ENCODE measurements around the gene STK24. TPM values are rescaled to one million over a fixed set of nuclear protein-coding genes. Genes with fewer than 3 reads are reported as not detected.

STK24 gene
- total RNA-seq, 1 donor = 82.2 TPM

- Histone ChIP-seq H3K27me3 (ENCODE audit: insufficient read depth, low read length) (no peaks in the 10 kb centered on the region), H2AFZ (ENCODE audit: low read length) (no peak overlapping the region), H3K36me3 (ENCODE audit: insufficient read depth, low read length) (no peaks in the 10 kb centered on the region), H4K20me1 (ENCODE audit: insufficient read depth, low read length) (peaks cover 38% of the 10 kb centered on the region), H3K27ac (ENCODE audit: low read depth, low read length) (no peak overlapping the region), H3K79me2 (ENCODE audit: insufficient read depth, low read length) (peaks cover 90% of the 10 kb centered on the region), H3K4me2 (ENCODE audit: insufficient read depth, low read length) (no peak overlapping the region), H3K9me3 (ENCODE audit: low read depth, low read length) (no peaks in the 10 kb centered on the region), H3K4me1 (ENCODE audit: insufficient read depth, low read length) (peaks cover 33% of the 10 kb centered on the region), H3K4me3 (ENCODE audit: insufficient read depth, low read length) (no peak overlapping the region)
- TF ChIP-seq CTCF (IDR thresholded peaks at IDR 0.05; ENCODE audit: extremely low read depth, low read depth, low read length) = no peak
- DNase-seq (ENCODE audit: insufficient read length, low spot score, missing footprints) = no peak
Observed at GRCh38 chr13:98489446-98490194, 87.3 kb downstream of the STK24 start.

- Histone ChIP-seq H3K27me3 (ENCODE audit: insufficient read depth, low read length) (no peaks in the 10 kb centered on the region), H3K27ac (ENCODE audit: low read depth, low read length) (peak overlapping the region; percentile 78), H3K79me2 (ENCODE audit: insufficient read depth, low read length) (peaks cover 95% of the 10 kb centered on the region), H3K4me2 (ENCODE audit: insufficient read depth, low read length) (no peak overlapping the region), H3K4me3 (ENCODE audit: insufficient read depth, low read length) (no peak overlapping the region), H4K20me1 (ENCODE audit: insufficient read depth, low read length) (peaks cover 41% of the 10 kb centered on the region), H2AFZ (ENCODE audit: low read length) (no peak overlapping the region), H3K4me1 (ENCODE audit: insufficient read depth, low read length) (peaks cover 41% of the 10 kb centered on the region), H3K36me3 (ENCODE audit: insufficient read depth, low read length) (no peaks in the 10 kb centered on the region), H3K9me3 (ENCODE audit: low read depth, low read length) (no peaks in the 10 kb centered on the region)
- DNase-seq (ENCODE audit: insufficient read length, low spot score, missing footprints) = no peak
- TF ChIP-seq CTCF (IDR thresholded peaks at IDR 0.05; ENCODE audit: extremely low read depth, low read depth, low read length) = no peak
Observed at GRCh38 chr13:98488736-98489135, 88.2 kb downstream of the STK24 start.

- Histone ChIP-seq H2AFZ (ENCODE audit: low read length) (no peak overlapping the region), H3K4me1 (ENCODE audit: insufficient read depth, low read length) (peaks cover 54% of the 10 kb centered on the region), H3K36me3 (ENCODE audit: insufficient read depth, low read length) (no peaks in the 10 kb centered on the region), H3K27ac (ENCODE audit: low read depth, low read length) (peak overlapping the region; percentile 78), H3K79me2 (ENCODE audit: insufficient read depth, low read length) (peaks cover 95% of the 10 kb centered on the region), H3K27me3 (ENCODE audit: insufficient read depth, low read length) (no peaks in the 10 kb centered on the region), H3K9me3 (ENCODE audit: low read depth, low read length) (no peaks in the 10 kb centered on the region), H3K4me3 (ENCODE audit: insufficient read depth, low read length) (no peak overlapping the region), H4K20me1 (ENCODE audit: insufficient read depth, low read length) (peaks cover 40% of the 10 kb centered on the region), H3K4me2 (ENCODE audit: insufficient read depth, low read length) (no peak overlapping the region)
- no peak for DNase-seq (ENCODE audit: insufficient read length, low spot score, missing footprints)
- no peak for TF ChIP-seq CTCF (IDR thresholded peaks at IDR 0.05; ENCODE audit: extremely low read depth, low read depth, low read length)
Observed at GRCh38 chr13:98487522-98487921, 89.4 kb downstream of the STK24 start.

GRCh38 chr13:98487016-98487415 is 89.9 kb downstream of the STK24 start:
- Histone ChIP-seq H2AFZ (ENCODE audit: low read length) (no peak overlapping the region), H4K20me1 (ENCODE audit: insufficient read depth, low read length) (peaks cover 35% of the 10 kb centered on the region), H3K4me1 (ENCODE audit: insufficient read depth, low read length) (peaks cover 57% of the 10 kb centered on the region), H3K27ac (ENCODE audit: low read depth, low read length) (peak overlapping the region; percentile 78), H3K79me2 (ENCODE audit: insufficient read depth, low read length) (peaks cover 95% of the 10 kb centered on the region), H3K36me3 (ENCODE audit: insufficient read depth, low read length) (no peaks in the 10 kb centered on the region), H3K27me3 (ENCODE audit: insufficient read depth, low read length) (no peaks in the 10 kb centered on the region), H3K4me2 (ENCODE audit: insufficient read depth, low read length) (peak overlapping the region; percentile 17), H3K9me3 (ENCODE audit: low read depth, low read length) (no peaks in the 10 kb centered on the region), H3K4me3 (ENCODE audit: insufficient read depth, low read length) (no peak overlapping the region)
- DNase-seq (ENCODE audit: insufficient read length, low spot score, missing footprints) = no peak
- TF ChIP-seq CTCF (IDR thresholded peaks at IDR 0.05; ENCODE audit: extremely low read depth, low read depth, low read length) = no peak

Data from osteoblast (primary cell).